Astrocyte (in vitro differentiated cells and primary cell): ENCODE data around the gene RAPGEF5.

Source experiments
- EZH2 ChIP-seq: IDR thresholded peaks from 2 replicates; pipeline ENCODE4 v1.6.1; 2012; ENCODE audit warnings: mild to moderate bottlenecking, low read length, inconsistent platforms; ENCODE audit not compliant: insufficient read depth
- TF ChIP-seq, protein P1 (sequence below): IDR thresholded peaks from 2 replicates; pipeline ENCODE4 v1.5.1; 2011; ENCODE audit warnings: low read depth, mild to moderate bottlenecking, inconsistent platforms, low read length, moderate library complexity; ENCODE audit not compliant: insufficient read depth

DNA sequence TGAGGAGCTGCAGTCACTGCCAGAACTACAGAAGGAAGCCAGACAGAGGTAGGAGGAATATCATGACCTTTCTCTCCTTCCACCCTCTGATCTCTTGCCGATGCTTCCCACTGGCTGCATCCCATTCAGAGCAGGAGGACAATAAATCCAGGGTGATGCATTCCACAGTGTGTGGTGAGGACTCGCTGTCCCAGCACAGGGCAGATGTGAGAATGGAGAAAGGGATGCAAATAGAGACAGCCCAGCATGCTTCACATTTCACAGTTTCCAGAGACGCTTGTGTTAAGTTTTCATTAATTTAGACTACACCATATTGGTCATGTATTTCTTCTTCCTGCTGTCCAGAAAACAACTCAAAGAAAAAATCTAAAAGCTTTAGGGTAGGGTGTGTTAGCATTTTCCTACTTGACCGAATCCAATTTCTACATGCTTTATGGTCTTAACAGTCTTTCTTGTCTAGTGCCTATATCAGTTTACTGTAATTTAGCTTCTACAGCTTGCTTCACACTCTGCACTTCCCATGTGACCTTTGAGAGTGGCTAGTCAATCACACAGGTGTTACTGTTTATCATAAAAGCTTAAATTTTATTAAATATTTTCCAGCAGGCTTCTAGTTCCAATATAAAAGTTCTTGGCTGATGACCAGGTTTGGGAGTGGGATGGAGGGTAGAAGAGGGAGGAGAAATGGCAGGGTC lies 155.6 kb downstream of the RAPGEF5 start:
- TF ChIP-seq, protein P1, sequence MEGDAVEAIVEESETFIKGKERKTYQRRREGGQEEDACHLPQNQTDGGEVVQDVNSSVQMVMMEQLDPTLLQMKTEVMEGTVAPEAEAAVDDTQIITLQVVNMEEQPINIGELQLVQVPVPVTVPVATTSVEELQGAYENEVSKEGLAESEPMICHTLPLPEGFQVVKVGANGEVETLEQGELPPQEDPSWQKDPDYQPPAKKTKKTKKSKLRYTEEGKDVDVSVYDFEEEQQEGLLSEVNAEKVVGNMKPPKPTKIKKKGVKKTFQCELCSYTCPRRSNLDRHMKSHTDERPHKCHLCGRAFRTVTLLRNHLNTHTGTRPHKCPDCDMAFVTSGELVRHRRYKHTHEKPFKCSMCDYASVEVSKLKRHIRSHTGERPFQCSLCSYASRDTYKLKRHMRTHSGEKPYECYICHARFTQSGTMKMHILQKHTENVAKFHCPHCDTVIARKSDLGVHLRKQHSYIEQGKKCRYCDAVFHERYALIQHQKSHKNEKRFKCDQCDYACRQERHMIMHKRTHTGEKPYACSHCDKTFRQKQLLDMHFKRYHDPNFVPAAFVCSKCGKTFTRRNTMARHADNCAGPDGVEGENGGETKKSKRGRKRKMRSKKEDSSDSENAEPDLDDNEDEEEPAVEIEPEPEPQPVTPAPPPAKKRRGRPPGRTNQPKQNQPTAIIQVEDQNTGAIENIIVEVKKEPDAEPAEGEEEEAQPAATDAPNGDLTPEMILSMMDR, result no peak
- no peak for TF ChIP-seq EZH2
